OCI-LY3 (cell line): ENCODE results near the gene ESYT2.

ENCODE experiments used
- H2AFZ ChIP-seq: fragments of 200-600, 300-600 bp; shearing (Covaris generic); 2 replicates; pipeline ENCODE4 v1.6.0; 2014; ENCODE audit warnings: antibody characterized with exemption, low read depth, low read length
- H3K27ac ChIP-seq: fragments of 200-600, 300-600 bp; sonication (generic); 2 replicates; pipeline ENCODE4 v1.5.1; 2014; ENCODE audit warnings: mild to moderate bottlenecking, low read length, moderate library complexity, mixed read lengths
- H3K27me3 ChIP-seq: fragments of 200-600, 300-600 bp; sonication (generic); 2 replicates; pipeline ENCODE4 v1.6.1; 2014; ENCODE audit warnings: low read depth, low read length, mixed read lengths
- H3K36me3 ChIP-seq: fragments of 200-600, 300-600 bp; sonication (generic); replicated peaks from 2 replicates; pipeline ENCODE3; 2014; ENCODE audit warnings: low read depth, low read length, mixed read lengths
- H3K4me1 ChIP-seq: fragments of 300-600, 200-600 bp; sonication (generic); 2 replicates; pipeline ENCODE4 v1.6.1; 2014; ENCODE audit warnings: low read length, mixed read lengths
- H3K4me2 ChIP-seq: fragments of 200-600, 300-600 bp; sonication (generic); 2 replicates; pipeline ENCODE4 v1.6.1; 2014; ENCODE audit warnings: low read length, mixed read lengths
- H3K4me3 ChIP-seq: fragments of 300-600, 200-600 bp; sonication (generic); 2 replicates; pipeline ENCODE4 v1.5.1; 2014; ENCODE audit warnings: antibody characterized with exemption, mild to moderate bottlenecking, low read length, moderate library complexity
- H3K79me2 ChIP-seq: fragments of 300-600, 200-600 bp; shearing (Covaris generic); 2 replicates; pipeline ENCODE4 v1.6.1; 2014; ENCODE audit warnings: mild to moderate bottlenecking, low read length, mixed read lengths
- H3K9ac ChIP-seq: fragments of 300-600, 200-600 bp; shearing (Covaris generic); 2 replicates; pipeline ENCODE4 v1.6.0; 2014; ENCODE audit warnings: mild to moderate bottlenecking, low read length, moderate library complexity
- H3K9me3 ChIP-seq: fragments of 200-600, 300-600 bp; shearing (Covaris generic); 2 replicates; pipeline ENCODE4 v1.6.1; 2014; ENCODE audit warnings: low read length, mixed read lengths; ENCODE audit not compliant: insufficient read depth
- H4K20me1 ChIP-seq: fragments of 200-600, 300-600 bp; sonication (generic); 2 replicates; pipeline ENCODE4 v1.6.1; 2016; ENCODE audit warnings: low read length, mixed read lengths; ENCODE audit not compliant: insufficient read depth
- CTCF ChIP-seq: fragments of 200-600, 300-600 bp; sonication (generic); IDR thresholded peaks from 2 replicates; pipeline ENCODE4 v1.5.1; 2014; ENCODE audit warnings: antibody characterized with exemption, low read length, low read depth
- EZH2phosphoT487 ChIP-seq: fragments of 200-600 bp; shearing (Covaris generic); IDR thresholded peaks from 2 replicates; pipeline ENCODE4 v1.6.1; 2018; ENCODE audit warnings: antibody characterized with exemption, mixed run types, low read depth

ESYT2 gene

GRCh38 chr7:158830211-158830723 lies 958 bp upstream of the ESYT2 start:
- H2AFZ ChIP-seq: peak overlapping the region; percentile 57
- H3K27me3 ChIP-seq: peaks cover 12% of the 10 kb centered on the region; the same call in 1 of the 2 replicates

GRCh38 chr7:158829021-158829341 lies 328 bp downstream of the ESYT2 start:
- Histone ChIP-seq H3K9ac (peak overlapping the region; percentile 80), H3K27ac (peak overlapping the region; percentile 67), H3K79me2 (peaks cover 40% of the 10 kb centered on the region), H3K4me1 (peaks cover 21% of the 10 kb centered on the region), H3K27me3 (peaks cover 12% of the 10 kb centered on the region; the same call in 1 of the 2 replicates), H3K4me2 (peak overlapping the region; percentile 82), H4K20me1 (peaks cover 15% of the 10 kb centered on the region), H3K9me3 (no peaks in the 10 kb centered on the region), H3K36me3 (no peaks in the 10 kb centered on the region), H3K4me3 (peak overlapping the region; percentile 83), H2AFZ (no peak overlapping the region)
- TF ChIP-seq CTCF (no peak), EZH2phosphoT487 (no peak)

More at GRCh38 chr7:158830211-158830723, 958 bp upstream of the ESYT2 start:
- Histone ChIP-seq H3K9ac (peak overlapping the region; percentile 82), H3K4me1 (peaks cover 27% of the 10 kb centered on the region), H3K79me2 (peaks cover 29% of the 10 kb centered on the region), H3K4me3 (peak overlapping the region; percentile 83), H3K4me2 (peak overlapping the region; percentile 85), H3K9me3 (no peaks in the 10 kb centered on the region), H3K27ac (no peak overlapping the region), H4K20me1 (peaks cover 13% of the 10 kb centered on the region), H3K36me3 (no peaks in the 10 kb centered on the region)
- TF ChIP-seq CTCF (no peak), EZH2phosphoT487 (no peak)

- Histone ChIP-seq H3K9ac (peak overlapping the region; percentile 80), H3K4me3 (peak overlapping the region; percentile 83), H3K9me3 (no peaks in the 10 kb centered on the region), H3K36me3 (no peaks in the 10 kb centered on the region), H3K27me3 (peaks cover 12% of the 10 kb centered on the region; the same call in 1 of the 2 replicates), H4K20me1 (peaks cover 15% of the 10 kb centered on the region), H2AFZ (no peak overlapping the region; the same call in 1 of the 2 replicates), H3K27ac (peak overlapping the region; percentile 67), H3K79me2 (peaks cover 44% of the 10 kb centered on the region), H3K4me2 (peak overlapping the region; percentile 82), H3K4me1 (peaks cover 21% of the 10 kb centered on the region)
- TF ChIP-seq CTCF (no peak), EZH2phosphoT487 (no peak)
Observed at GRCh38 chr7:158828133-158829020, 932 bp downstream of the ESYT2 start.

GRCh38 chr7:158827411-158828132 lies 1.7 kb downstream of the ESYT2 start:
- peaks cover 47% of the 10 kb centered on the region for H3K79me2 ChIP-seq
- H2AFZ ChIP-seq: no peak overlapping the region
- H3K36me3 ChIP-seq: no peaks in the 10 kb centered on the region
- H3K9me3 ChIP-seq: no peaks in the 10 kb centered on the region
- H4K20me1 ChIP-seq: peaks cover 15% of the 10 kb centered on the region
- H3K9ac ChIP-seq: peak overlapping the region; percentile 80
- peaks cover 12% of the 10 kb centered on the region; the same call in 1 of the 2 replicates for H3K27me3 ChIP-seq
- H3K27ac ChIP-seq: no peak overlapping the region
- H3K4me1 ChIP-seq: peaks cover 21% of the 10 kb centered on the region
- H3K4me3 ChIP-seq: peak overlapping the region; percentile 83
- TF ChIP-seq CTCF (no peak), EZH2phosphoT487 (no peak)
- H3K4me2 ChIP-seq: peak overlapping the region; percentile 82
